Measurements from ENCODE around the gene HDAC4.

HDAC4 gene

GRCh38 chr2:239425631-239426030 lies 24.8 kb upstream of the HDAC4 start:
- no peak for DNase-seq

GRCh38 chr2:239424337-239425045 lies 23.7 kb upstream of the HDAC4 start:
- DNase-seq, result no peak

DNA sequence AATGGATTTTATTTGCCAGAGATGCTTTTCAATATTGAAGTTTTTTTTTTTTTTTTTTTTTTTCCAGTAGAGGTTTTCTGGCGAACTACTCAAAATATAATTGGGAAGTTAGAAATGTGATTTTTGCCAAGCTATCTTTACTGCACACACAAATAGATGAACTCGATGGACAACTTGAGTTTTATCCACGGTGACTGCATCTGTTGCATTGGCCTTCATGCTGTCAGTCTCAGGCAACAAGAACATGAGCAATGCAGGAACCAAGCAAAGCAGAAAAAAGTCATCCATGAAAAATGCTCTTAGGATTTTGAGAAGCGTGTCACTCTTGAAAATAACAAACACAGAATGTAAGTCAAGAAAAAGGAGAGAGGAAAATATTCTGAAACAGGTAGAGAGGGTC lies 22.7 kb upstream of the HDAC4 start:
- DNase-seq, result no peak

GRCh38 chr2:239421851-239422250 lies 21.0 kb upstream of the HDAC4 start:
- DNase-seq, result no peak

- DNase-seq, result no peak
Measured at GRCh38 chr2:239420082-239420481, 19.3 kb upstream of the HDAC4 start.

GRCh38 chr2:239418918-239419317 lies 18.1 kb upstream of the HDAC4 start:
- no peak for DNase-seq

DNA sequence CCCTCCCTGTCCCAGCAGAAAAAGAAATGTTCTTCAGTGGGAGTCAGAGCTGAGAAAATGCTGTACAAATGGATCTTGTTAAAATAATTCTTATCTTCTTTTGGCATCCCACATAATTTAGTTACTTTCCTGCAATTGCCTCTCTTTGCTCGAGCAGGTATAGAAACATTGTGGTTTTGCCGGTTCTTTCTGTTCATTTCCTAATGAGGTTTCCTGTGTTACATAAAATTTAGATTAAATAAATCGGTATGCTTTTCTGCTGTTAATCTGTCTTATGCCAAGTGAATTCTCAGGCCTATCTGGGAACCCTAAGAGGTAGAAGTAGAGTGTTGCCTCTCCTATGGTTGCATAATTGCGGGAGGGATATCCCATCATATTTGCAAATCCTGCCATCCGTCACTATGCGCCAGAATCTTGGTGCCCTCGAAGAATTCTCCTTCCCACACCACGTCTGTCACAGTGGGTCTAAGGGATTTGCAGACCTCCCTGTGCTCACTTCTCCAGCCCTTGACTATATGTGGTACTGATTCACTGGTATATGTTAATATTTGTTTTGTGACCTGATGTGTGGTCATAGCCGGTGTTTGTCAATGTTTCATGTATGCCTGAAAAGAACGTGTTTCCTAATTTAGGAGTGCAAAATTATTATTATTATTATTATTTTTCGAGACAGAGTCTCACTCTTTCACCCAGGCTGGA lies 12.2 kb upstream of the HDAC4 start:
- no peak for DNase-seq

DNA sequence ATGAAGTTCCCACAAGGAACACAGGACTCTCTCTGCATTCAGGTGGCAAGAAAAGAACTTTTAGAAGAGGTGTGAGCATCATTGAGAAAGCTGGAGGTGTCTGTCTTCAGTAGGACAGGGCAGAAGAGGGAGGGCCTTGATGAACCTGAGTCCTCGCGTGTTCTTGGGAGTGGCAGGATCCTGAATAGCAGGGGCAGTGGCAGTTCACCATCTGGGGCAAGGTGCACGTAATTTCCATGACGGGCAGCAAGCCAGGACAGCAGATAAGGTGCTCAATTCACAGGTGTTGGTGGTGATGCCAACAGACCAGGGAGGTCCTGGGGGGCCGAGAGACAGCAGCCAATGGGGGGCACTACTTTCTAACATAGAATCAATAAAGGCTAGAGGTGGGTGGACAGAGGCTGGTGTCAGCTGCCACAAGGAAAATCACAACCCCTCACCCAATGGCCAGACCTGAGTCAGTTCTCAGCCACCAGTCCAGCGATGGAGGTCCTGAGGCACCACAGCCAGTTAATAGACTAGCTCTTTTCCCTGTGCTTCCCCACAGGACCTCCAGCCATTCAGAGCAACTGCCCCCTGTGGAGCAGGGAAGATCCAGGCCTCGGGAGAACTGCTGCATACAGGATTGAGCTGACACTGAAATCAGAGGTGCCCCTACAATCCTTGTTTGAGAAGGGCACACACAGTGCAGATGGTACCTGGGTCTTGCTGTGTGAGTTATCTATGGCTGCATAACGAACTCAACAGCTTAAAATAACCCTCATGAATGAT lies 10.9 kb upstream of the HDAC4 start:
- no peak for DNase-seq

DNA sequence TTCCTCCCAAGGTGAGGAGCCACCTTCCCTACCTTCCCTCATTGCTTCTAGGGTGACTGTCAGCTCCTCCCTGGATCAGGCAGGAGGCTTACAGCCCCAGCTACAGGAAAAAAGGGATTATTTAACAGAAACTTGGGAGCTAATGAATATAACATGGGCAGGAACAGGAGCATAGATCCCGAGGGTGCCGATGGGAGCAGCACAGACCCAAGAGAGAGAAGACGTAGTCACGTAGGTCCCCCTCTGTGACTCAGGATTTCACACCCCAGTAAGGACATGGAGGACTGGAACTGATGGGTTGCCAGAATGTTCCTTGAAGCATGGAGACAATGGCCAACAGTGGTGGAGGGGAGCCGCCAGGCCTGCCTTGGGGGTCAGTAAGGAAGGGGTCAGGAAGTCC lies 10.3 kb upstream of the HDAC4 start:
- no peak for DNase-seq

- no peak for DNase-seq
Measured at GRCh38 chr2:239409976-239410375, 9.2 kb upstream of the HDAC4 start.

DNA sequence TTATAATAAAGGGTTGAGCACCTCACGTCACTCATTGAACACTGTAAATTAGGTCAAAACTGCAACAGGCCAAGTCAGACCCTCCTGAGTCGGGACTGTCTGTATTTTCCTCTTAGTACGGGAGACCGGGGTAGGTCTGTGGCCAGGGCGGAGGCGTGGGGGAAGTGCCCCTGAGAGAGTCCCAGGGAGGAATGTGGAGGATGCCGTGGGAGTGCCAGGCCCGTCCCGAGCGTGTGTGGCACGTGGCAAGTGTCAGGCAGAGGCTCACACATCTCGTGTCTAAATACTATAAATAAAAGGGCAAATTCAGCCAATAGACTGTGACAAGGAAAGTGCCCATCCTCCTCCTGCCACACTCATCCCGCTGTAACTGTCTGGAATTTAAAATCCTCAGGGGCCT lies 6.3 kb upstream of the HDAC4 start:
- no peak for DNase-seq

DNA sequence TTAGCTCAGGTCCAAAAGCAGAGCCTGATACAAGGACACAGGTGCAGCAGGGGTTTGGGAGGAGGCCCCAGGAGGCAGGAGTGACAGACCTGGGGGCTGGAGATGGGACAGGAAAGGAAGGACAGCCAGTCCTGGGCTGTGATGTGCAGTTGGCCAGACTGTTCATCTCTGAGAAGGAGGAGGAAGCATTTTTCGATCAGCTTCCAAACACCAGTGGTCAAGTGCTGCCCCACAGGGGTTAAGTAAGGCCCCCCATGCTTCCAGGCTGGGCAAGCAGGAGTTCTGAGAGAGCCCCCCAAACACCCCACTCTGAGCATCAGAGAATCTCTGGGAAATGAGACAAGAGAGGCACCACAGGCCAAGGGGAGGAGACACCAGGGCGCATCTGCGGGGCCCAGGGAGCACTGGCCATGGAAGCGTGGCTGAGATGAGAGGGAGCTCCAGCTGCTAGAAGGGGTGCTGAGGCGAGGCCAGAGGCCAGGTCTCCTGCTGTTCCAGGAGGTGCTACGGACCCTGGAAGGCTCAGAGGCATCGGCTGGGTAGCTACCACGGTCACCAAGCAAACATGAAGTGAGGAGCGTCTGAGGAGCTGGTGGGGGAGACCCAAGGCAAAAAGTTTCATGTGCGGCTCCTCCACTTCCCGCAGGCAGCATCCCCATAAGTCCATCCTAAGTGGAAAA lies 5.6 kb upstream of the HDAC4 start:
- no peak for DNase-seq

- no peak for DNase-seq
Measured at GRCh38 chr2:239405071-239405470, 4.3 kb upstream of the HDAC4 start.

GRCh38 chr2:239402666-239403065 lies 1.8 kb upstream of the HDAC4 start:
- no peak for DNase-seq

DNA sequence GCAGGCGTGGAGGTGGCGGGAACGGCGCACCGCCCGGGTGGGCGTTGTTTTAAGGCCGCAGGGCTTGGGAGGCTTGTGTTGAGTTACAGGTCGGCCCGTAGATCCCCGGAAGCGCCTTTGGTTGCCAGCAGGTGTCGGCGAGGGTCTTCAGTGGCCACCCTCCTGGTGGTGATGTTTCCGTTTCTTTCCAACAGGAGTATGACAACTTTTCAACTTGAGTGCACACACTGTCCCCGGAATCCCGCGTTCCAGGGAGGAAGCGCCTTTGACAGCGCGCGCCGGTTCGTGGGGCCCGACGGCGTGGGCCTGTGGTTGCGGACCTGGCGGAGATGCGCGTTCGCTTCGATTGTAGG lies 1.0 kb upstream of the HDAC4 start:
- DNase-seq, result no peak

DNA sequence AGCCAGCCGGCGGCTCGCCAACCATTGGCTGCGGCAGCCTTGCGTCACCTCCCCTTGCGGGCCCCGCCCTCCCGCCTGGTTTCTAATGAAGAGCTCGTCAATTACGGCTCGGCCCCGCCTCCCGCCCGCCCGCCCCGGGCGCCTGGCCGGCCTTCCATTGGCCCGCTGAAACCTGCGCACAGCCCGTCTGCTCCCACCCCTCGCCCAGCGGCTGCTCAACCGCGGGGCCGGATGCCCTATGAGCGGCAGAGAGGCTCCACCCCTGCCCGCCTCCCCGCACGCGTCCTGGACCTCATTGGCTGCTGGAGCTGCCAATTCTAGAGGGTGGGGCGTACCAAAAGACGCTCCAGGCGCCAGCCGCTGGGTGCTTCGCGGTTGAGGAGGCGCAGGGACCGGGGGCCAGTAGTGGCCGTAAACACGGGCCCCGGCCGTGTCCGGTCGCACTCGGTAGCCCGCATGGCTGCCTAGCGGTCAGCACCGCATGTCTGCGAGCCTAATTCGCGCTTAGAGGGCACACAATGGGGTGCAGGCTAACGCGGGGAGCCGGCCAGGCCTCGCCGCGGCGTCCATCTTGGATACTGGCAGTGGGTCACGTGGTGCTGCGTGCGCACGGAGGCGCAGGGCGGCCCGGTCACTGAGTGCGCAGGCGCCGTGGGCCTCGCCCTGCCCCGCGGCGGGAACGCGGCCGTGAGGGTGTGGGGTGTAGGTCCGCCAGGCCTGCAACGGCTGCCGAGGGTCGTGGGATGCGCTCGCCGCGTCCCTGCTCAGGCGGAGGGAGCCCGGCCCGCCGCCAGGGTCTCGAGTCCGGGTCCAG lies 454 bp upstream of the HDAC4 start:
- DNase-seq, result peak; percentile 99

GRCh38 chr2:239399921-239400595 lies 762 bp downstream of the HDAC4 start:
- no peak for DNase-seq

DNA sequence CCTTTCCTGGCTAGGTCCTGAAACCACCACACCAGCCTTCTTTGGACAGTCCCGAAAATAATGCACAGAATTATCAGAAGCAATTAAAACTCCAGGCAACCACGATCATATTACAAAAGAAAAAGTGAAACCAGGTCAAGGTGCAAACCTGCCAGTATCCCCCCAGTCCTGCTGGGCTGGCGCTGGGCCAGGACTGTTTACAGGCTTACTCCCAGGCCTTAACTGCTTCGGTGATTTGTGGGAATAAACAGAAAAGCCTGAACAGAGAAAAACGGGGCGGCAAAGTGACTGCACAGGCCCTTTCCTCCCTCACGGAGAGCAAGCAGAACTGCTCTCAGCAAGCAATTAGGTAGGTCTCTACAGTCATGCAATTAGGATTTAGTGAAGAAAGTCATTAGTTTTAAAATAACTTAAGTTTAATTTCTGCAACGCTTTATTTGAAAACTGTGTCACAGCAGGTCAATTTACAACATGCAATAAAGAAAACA lies 1.3 kb downstream of the HDAC4 start:
- DNase-seq, result peak; percentile 27

- no peak for DNase-seq
Measured at GRCh38 chr2:239398521-239398921, 2.3 kb downstream of the HDAC4 start.

DNA sequence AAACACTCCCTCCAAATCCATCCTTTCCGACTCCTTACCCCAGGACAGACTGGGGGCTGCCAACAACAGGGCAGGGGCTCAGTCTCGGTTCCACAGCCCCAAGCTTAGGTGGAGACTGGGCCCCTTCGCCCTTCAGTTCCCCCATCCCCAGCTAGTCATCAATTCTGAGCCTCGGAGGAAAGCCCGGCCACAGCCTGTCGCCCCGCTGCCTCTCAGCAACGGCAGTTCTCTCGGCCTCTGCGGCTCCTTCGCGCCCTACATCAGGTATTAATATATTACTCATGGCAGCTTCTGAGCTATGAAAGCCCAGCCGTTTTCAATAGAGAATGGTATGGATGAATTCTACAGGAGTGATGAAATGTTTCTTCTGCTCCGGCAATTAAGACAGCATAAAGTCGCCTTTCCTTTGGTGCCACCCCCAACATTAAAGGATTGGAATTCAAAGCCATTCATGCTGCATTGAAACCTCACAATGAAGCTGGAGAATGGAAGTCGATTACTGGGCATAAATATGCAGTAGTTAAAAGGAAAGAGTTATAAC lies 2.8 kb downstream of the HDAC4 start:
- DNase-seq, result no peak

GRCh38 chr2:239396881-239397681 lies 3.7 kb downstream of the HDAC4 start:
- DNase-seq, result peak; percentile 33

Data from activated gamma-delta T cell treated with Interleukin-2 at 50 U/mL for 16 hours (primary cell).